CD4-positive, CD25-positive, alpha-beta regulatory T cell (primary cell): Measurements from ENCODE around the gene GPR146. TPM values are rescaled to one million over a fixed set of nuclear protein-coding genes. Genes with fewer than 3 reads are reported as not detected.
"Not testable (repeated sequence)": the region's sequence is repeated elsewhere in the genome, so short reads cannot be mapped to it uniquely, and the experiment has no call there.

ENCODE experiments used
- ATAC-seq, 2 donors: fragments of 150-1000 bp; cut with Tn5 transposase; one replicate each; pipeline ENCODE4 v1.10.0; 2021; ENCODE audit warnings: low read depth in 2 of 2, moderate number of reproducible peaks in 2 of 2, moderate library complexity in 1 of 2
- DNase-seq, 3 donors: peaks; one replicate each; pipeline versions ENCODE4 v3.0.0 to v3.0.0-alpha.2; 2012 to 2022; ENCODE audit warnings: mixed read lengths in 1 of 3
- H3K27ac ChIP-seq: one replicate; pipeline ENCODE4 v1.7.0; 2013; ENCODE audit warnings: mild to moderate bottlenecking, low read length; ENCODE audit not compliant: insufficient read depth, poor library complexity, severe bottlenecking
- H3K27me3 ChIP-seq: one replicate; pipeline ENCODE4 v1.7.0; 2013; ENCODE audit warnings: low read length; ENCODE audit not compliant: control insufficient read depth, insufficient read depth
- H3K36me3 ChIP-seq: one replicate; pipeline ENCODE4 v1.7.0; 2013; ENCODE audit warnings: mild to moderate bottlenecking, low read length, moderate library complexity; ENCODE audit not compliant: control insufficient read depth, insufficient read depth
- H3K4me1 ChIP-seq: 2 replicates; pipeline ENCODE4 v1.7.0; 2013; ENCODE audit warnings: mild to moderate bottlenecking, low read length; ENCODE audit not compliant: insufficient read depth, control insufficient read depth, poor library complexity, severe bottlenecking
- H3K4me3 ChIP-seq: one replicate; pipeline ENCODE4 v1.7.0; 2013; ENCODE audit warnings: low read depth, mild to moderate bottlenecking, low read length, moderate library complexity
- H3K9me3 ChIP-seq, 2 experiments: 1 replicate in 1 of 2; 2 replicates in 1 of 2; pipeline ENCODE4 v1.7.0; 2013; ENCODE audit warnings: low read length in 2 of 2, mild to moderate bottlenecking in 1 of 2, moderate library complexity in 1 of 2; ENCODE audit not compliant: control insufficient read depth in 2 of 2
- H3K27ac Mint-ChIP-seq, 3 donors: one replicate each; pipeline ENCODE4 v1.8.0; 2020 to 2022; ENCODE audit warnings: mild to moderate bottlenecking in 3 of 3, mixed read lengths in 3 of 3, moderate library complexity in 2 of 3
- H3K27me3 Mint-ChIP-seq: one replicate; pipeline ENCODE4 v1.8.0; 2022; ENCODE audit warnings: mild to moderate bottlenecking, mixed read lengths
- H3K36me3 Mint-ChIP-seq: one replicate; pipeline ENCODE4 v1.8.0; 2020; ENCODE audit warnings: mixed read lengths
- H3K4me1 Mint-ChIP-seq, 4 donors: one replicate each; pipeline ENCODE4 v1.8.0; 2020 to 2022; ENCODE audit warnings: mixed read lengths in 4 of 4, mild to moderate bottlenecking in 1 of 4
- H3K4me3 Mint-ChIP-seq, 4 donors: one replicate each; pipeline ENCODE4 v1.8.0; 2020 to 2022; ENCODE audit warnings: mild to moderate bottlenecking in 4 of 4, mixed read lengths in 4 of 4, moderate library complexity in 3 of 4
- H3K9me3 Mint-ChIP-seq, 7 donors: one replicate each; pipeline ENCODE4 v1.8.0; 2020 to 2022; ENCODE audit warnings: mixed read lengths in 7 of 7, mild to moderate bottlenecking in 3 of 7, moderate library complexity in 2 of 7
- polyA plus RNA-seq, 4 donors: library from polyadenylated mRNA; unstranded; fragments of 300-500 nt; fragmentation: Illumina TruSeq; gene quantifications; one replicate each; pipeline ENCODE4 v1.2.3, GENCODE V29; 2021
- total RNA-seq: library from RNA; stranded (reverse); gene quantifications from one replicate; pipeline ENCODE4 v1.2.3, GENCODE V29; 2022

GPR146 gene
- total and polyA plus RNA-seq, 5 donors from 2014 or later: 14.1 to 26.4 (median 21.3) TPM

DNA sequence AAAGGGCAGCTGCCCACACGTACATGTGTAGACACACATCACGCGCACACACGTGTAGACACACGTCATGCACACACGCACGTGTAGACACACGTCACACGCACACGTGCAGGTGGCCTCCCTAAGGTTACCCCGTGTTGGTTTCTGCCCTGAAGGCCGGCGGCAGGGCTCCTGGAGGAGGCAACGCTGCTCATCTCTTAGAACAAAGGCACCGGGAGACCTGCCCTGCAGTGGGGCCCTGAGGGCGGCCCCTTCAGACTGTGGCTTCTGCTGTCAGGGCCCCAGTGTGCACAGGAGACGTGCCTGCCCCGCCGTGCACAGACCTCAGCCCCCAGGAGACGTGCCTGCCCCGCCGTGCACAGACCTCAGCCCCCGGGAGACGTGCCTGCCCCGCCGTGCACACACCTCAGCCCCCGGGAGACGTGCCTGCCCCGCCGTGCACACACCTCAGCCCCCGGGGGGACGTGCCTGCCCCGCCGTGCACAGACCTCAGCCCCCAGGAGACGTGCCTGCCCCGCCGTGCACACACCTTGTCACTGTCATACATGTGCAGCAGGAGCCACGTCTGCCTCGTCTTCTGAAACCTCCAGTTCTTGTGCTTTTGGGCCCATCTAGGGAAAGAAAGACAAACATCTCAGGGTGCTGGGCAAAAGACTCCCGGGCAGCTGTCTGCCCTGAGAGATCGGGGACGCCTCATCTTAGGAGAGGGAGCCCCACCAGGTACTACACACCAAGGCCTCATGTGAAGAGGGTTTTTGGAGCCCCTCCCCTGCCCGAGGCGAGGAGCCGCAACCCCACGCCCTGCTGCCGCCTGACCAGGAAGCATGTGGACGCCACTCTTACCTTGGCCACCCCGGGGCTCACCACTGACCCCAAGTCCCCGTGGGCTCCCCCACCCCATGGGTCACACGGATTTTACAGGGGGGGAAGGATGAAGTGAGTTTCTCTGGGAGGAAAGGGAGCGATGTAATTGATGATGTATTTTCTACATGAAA is 44.1 kb upstream of the GPR146 start:
- H3K27me3 Mint-ChIP-seq: no peaks in the 10 kb centered on the region
- no peak for ATAC-seq
- no peaks in the 10 kb centered on the region for H3K9me3 Mint-ChIP-seq

DNA sequence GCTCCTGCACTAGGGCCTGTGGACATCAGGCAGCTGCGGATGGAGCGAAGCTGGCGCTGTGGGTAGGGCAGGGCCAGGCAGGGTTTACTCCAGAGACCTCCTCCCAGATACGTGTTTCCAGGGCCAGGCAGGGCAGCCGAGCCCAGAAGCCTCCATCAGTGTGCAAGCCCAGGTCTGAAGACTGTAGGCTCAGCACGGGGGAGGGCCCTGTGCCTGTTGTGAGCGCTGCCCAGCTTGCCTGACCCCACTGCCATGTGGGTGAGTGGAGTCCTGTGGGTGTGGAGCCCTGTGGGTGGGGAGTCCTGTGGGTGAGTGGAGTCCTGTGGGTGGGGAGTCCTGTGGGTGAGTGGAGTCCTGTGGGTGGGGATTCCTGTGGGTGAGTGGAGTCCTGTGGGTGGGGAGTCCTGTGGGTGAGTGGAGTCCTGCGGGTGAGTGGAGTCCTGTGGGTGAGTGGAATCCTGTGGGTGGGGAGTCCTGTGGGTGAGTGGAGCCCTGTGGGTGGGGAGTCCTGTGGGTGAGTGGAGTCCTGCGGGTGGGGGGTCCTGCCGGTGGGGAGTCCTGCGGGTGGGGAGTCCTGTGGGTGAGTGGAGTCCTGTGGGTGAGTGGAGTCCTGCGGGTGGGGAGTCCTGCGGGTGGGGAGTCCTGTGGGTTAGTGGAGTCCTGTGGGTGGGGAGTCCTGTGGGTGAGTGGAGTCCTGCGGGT is 43.1 kb upstream of the GPR146 start:
- not testable (repeated sequence) for H3K27me3 Mint-ChIP-seq, H3K27ac Mint-ChIP-seq, H3K36me3 ChIP-seq, H3K9me3 Mint-ChIP-seq, H3K36me3 Mint-ChIP-seq, ATAC-seq, H3K9me3 ChIP-seq, H3K4me1 ChIP-seq, H3K4me3 ChIP-seq, H3K27ac ChIP-seq, H3K4me3 Mint-ChIP-seq, DNase-seq, H3K4me1 Mint-ChIP-seq, H3K27me3 ChIP-seq

More for the DNA sequence above, 44.1 kb upstream of the GPR146 start:
- no peaks in the 10 kb centered on the region for H3K4me1 ChIP-seq
- no peaks in the 10 kb centered on the region for H3K4me1 Mint-ChIP-seq
- H3K9me3 ChIP-seq: no peaks in the 10 kb centered on the region
- no peak overlapping the region for H3K4me3 ChIP-seq
- H3K27me3 ChIP-seq: no peaks in the 10 kb centered on the region
- peaks cover 4% of the 10 kb centered on the region for H3K36me3 Mint-ChIP-seq
- H3K4me3 Mint-ChIP-seq: peak overlapping the region in 1 of 4 donors; percentile 77
- DNase-seq: no peak
- H3K27ac Mint-ChIP-seq: peak overlapping the region in 1 of 3 donors; percentile 77
- no peaks in the 10 kb centered on the region for H3K36me3 ChIP-seq
- no peak overlapping the region for H3K27ac ChIP-seq

DNA sequence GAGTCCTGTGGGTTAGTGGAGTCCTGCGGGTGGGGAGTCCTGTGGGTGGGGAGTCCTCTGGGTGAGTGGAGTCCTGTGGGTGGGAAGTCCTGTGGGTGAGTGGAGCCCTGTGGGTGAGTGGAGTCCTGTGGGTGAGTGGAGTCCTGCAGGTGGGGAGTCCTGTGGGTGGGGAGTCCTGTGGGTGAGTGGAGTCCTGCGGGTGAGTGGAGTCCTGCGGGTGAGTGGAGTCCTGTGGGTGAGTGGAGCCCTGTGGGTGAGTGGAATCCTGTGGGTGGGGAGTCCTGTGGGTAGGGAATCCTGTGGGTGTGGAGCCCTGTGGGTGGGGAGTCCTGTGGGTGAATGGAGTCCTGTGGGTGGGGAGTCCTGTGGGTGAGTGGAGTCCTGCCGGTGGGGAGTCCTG is 42.3 kb upstream of the GPR146 start:
- not testable (repeated sequence) for H3K4me3 ChIP-seq, H3K9me3 ChIP-seq, H3K36me3 ChIP-seq, H3K27me3 ChIP-seq, H3K27ac Mint-ChIP-seq, H3K4me3 Mint-ChIP-seq, H3K9me3 Mint-ChIP-seq, H3K36me3 Mint-ChIP-seq, H3K4me1 ChIP-seq, H3K27ac ChIP-seq, DNase-seq, ATAC-seq, H3K27me3 Mint-ChIP-seq, H3K4me1 Mint-ChIP-seq

DNA sequence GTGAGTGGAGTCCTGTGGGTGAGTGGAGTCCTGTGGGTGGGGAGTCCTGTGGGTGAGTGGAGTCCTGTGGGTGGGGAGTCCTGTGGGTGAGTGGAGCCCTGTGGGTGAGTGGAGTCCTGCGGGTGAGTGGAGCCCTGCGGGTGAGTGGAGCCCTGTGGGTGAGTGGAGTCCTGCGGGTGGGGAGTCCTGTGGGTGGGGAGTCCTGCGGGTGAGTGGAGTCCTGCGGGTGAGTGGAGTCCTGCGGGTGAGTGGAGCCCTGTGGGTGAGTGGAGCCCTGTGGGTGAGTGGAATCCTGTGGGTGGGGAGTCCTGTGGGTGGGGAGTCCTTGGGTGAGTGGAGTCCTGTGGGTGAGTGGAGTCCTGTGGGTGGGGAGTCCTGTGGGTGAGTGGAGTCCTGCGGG is 41.9 kb upstream of the GPR146 start:
- not testable (repeated sequence) for H3K36me3 ChIP-seq, H3K4me1 Mint-ChIP-seq, H3K9me3 ChIP-seq, H3K27ac Mint-ChIP-seq, H3K27ac ChIP-seq, H3K36me3 Mint-ChIP-seq, H3K4me3 ChIP-seq, H3K9me3 Mint-ChIP-seq, H3K4me3 Mint-ChIP-seq, H3K27me3 ChIP-seq, H3K27me3 Mint-ChIP-seq, H3K4me1 ChIP-seq, ATAC-seq, DNase-seq

DNA sequence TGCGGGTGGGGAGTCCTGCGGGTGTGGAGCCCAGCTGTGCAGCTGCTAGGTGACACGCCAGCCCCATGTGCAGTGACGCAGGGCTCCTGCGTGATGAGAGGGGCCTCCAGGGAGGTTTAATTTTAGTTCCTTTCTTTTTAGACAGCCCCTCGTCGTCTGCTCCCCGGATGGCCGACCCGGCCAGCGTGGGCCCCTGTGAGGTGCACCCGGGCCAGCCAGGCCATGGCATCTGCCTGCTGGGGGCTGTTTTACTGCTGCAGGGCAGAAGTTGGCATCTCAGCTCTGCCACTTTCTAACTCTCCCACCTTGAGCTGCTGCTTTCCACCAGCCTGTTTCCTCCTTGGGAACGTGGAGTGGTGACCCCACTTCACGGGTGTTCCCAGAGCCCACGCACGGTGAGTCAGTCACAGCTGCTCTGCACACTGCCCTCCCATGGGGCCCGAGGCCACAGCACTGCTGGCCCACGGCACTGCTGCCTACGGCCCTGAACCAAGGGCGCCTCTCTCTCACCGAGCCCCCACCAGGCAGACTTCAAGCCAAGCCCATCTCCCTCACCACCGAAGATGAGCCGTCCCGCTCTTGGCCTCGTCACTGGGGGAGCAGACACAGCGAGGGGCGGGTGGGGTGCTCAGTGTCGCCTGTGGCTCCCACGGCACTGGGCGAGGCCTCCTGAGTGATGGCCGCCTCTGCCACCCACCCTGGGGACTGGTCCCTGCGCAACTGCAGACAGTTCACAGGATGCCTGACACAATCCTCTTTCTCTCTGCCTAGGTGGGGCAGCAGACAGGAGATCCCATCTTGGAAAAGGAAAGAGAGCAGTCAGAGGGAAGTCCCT is 40.1 kb upstream of the GPR146 start:
- no peak for DNase-seq

DNA sequence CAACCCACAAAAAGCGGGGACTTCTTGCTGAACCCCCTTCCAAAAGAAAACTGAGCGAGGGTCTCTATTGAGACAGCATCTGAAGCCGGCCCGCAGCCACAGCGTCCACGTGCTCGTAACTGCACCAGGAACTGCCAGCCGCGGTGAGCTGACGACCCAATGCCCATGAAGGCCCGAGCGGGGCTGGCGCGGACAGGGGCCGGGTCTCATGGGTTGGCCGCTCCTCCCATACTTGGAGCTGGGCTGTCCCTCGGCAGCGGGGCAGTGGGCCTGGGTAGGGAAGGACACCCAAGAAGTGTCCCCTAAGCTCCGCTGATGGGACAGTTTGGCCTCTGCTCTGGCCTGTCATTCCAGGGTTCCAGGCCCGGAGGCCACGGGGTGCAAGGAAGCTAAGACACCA is 39.0 kb upstream of the GPR146 start:
- ATAC-seq: no peak
- Histone ChIP-seq H3K4me1 (no peaks in the 10 kb centered on the region), H3K27me3 (no peaks in the 10 kb centered on the region), H3K4me3 (no peak overlapping the region), H3K36me3 (peaks cover 3% of the 10 kb centered on the region), H3K9me3 (no peaks in the 10 kb centered on the region), H3K27ac (no peak overlapping the region)
- H3K4me3 Mint-ChIP-seq: no peak overlapping the region
- peaks cover 0 to 1% (median 0%) of the 10 kb centered on the region in 7 donors for H3K9me3 Mint-ChIP-seq
- no peak for DNase-seq
- no peak overlapping the region for H3K27ac Mint-ChIP-seq
- peaks cover 0 to 5% (median 0%) of the 10 kb centered on the region in 4 donors for H3K4me1 Mint-ChIP-seq
- H3K27me3 Mint-ChIP-seq: no peaks in the 10 kb centered on the region
- H3K36me3 Mint-ChIP-seq: peaks cover 6% of the 10 kb centered on the region

More for the DNA sequence above, 40.1 kb upstream of the GPR146 start:
- Histone ChIP-seq H3K36me3 (no peaks in the 10 kb centered on the region), H3K4me1 (no peaks in the 10 kb centered on the region), H3K4me3 (no peak overlapping the region), H3K9me3 (no peaks in the 10 kb centered on the region), H3K27me3 (no peaks in the 10 kb centered on the region), H3K27ac (no peak overlapping the region)
- ATAC-seq: no peak
- Mint-ChIP-seq H3K4me3 (no peak overlapping the region), H3K4me1 (peaks cover 0 to 5% (median 0%) of the 10 kb centered on the region in 4 donors), H3K36me3 (peaks cover 6% of the 10 kb centered on the region), H3K9me3 (peaks cover 0 to 1% (median 0%) of the 10 kb centered on the region in 7 donors), H3K27me3 (no peaks in the 10 kb centered on the region), H3K27ac (no peak overlapping the region)

DNA sequence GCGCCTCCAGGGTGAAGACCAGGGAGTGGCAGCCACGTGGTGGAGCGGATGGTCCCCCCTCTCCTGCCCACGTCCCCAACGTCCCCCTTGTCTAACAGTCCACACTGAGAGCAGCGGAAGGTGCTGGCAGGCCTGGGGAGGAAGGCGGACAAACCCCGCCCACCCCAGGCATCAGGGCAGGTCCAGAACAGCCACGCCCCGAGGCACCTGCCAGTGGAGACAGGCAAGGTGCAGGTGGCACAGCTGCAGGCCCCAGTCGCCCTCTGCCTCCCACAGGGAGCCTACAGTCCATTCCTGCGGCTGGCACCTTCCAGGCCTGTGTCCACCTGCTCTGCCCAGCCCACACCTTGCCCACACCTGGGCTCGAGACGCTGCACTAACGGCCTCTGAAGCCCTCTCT is 36.4 kb upstream of the GPR146 start:
- H3K27me3 Mint-ChIP-seq: no peaks in the 10 kb centered on the region
- Histone ChIP-seq H3K27ac (no peak overlapping the region), H3K4me3 (no peak overlapping the region), H3K27me3 (no peaks in the 10 kb centered on the region), H3K4me1 (peaks cover 13% of the 10 kb centered on the region), H3K36me3 (peaks cover 3% of the 10 kb centered on the region), H3K9me3 (no peaks in the 10 kb centered on the region)
- ATAC-seq: no peak
- DNase-seq: no peak
- H3K9me3 Mint-ChIP-seq: peaks cover 0 to 1% (median 0%) of the 10 kb centered on the region in 7 donors
- peaks cover 0 to 14% (median 4%) of the 10 kb centered on the region in 4 donors for H3K4me1 Mint-ChIP-seq
- peaks cover 6% of the 10 kb centered on the region for H3K36me3 Mint-ChIP-seq
- H3K4me3 Mint-ChIP-seq: no peak overlapping the region
- no peak overlapping the region for H3K27ac Mint-ChIP-seq
